Endothelial cell of umbilical vein (primary cell): ENCODE results near the gene FKRP. TPM values are rescaled to one million over a fixed set of nuclear protein-coding genes. Genes with fewer than 3 reads are reported as not detected.

Source experiments
- BruUV-seq: library from RNA; stranded (reverse); fragments of 400-500 nt; replicated peaks from 2 replicates; lab custom pipeline; 2021; lab: Mats Ljungman, UMichigan
- CTCF ChIA-PET: fragments of 300-600, 350-600 bp; sonication (Branson Sonifier 250); formaldehyde crosslinking; loops from one replicate; lab custom pipeline; 2021; ENCODE audit warnings: antibody characterized with exemption, inconsistent platforms; lab: Charles Lee
- POLR2A ChIA-PET: fragments of 300-600, 350-600 bp; sonication (Branson Sonifier 250); formaldehyde crosslinking; loops from one replicate; lab custom pipeline; 2021; ENCODE audit warnings: antibody characterized with exemption, inconsistent platforms; lab: Charles Lee
- DNase-seq: peaks from one replicate; pipeline ENCODE4 v3.0.0-alpha.2; 2011; ENCODE audit warnings: low read depth, low spot score
- FAIRE-seq: peaks from 2 replicates; lab custom pipeline; 2011; peaks lifted over from hg19 to GRCh38; lab: Jason Lieb, UNC
- H2AFZ ChIP-seq: 2 replicates; pipeline ENCODE4 v1.6.0; 2012; ENCODE audit warnings: low read depth, low read length, control low read depth, inconsistent platforms
- H3K27ac ChIP-seq: 2 replicates; pipeline ENCODE4 v1.5.1; 2011; ENCODE audit warnings: low read depth, mild to moderate bottlenecking, control low read depth, low read length, moderate library complexity; ENCODE audit not compliant: insufficient read depth
- H3K27me3 ChIP-seq, 2 experiments: 2 replicates each; pipeline versions ENCODE4 v1.6.0 to v1.6.1; 2011; ENCODE audit warnings: low read length in 2 of 2, mixed read lengths in 1 of 2; ENCODE audit not compliant: control insufficient read depth in 2 of 2, insufficient read depth in 2 of 2
- H3K36me3 ChIP-seq, 2 experiments: 2 replicates in 1 of 2; 3 replicates in 1 of 2; pipeline ENCODE4 v1.5.1; 2011; ENCODE audit warnings: low read length in 2 of 2, mild to moderate bottlenecking in 1 of 2, moderate library complexity in 1 of 2; ENCODE audit not compliant: control insufficient read depth in 2 of 2, insufficient read depth in 2 of 2; ENCODE audit errors: extremely low read depth in 1 of 2
- H3K4me1 ChIP-seq: 3 replicates; pipeline ENCODE4 v1.5.1; 2011; ENCODE audit warnings: mild to moderate bottlenecking, low read length; ENCODE audit not compliant: control insufficient read depth, insufficient read depth; ENCODE audit errors: extremely low read depth
- H3K4me2 ChIP-seq: 2 replicates; pipeline ENCODE4 v1.6.1; 2011; ENCODE audit warnings: low read length, control low read depth, mixed read lengths; ENCODE audit not compliant: insufficient read depth
- H3K4me3 ChIP-seq, 3 experiments: fragments of 200-600 bp in 1 of 3; sonication (generic), shearing (Covaris generic) in 1 of 3; replicated peaks in 1 of 3; 2 replicates each; pipeline ENCODE4 v1.5.1; 2011 to 2016; ENCODE audit warnings: control low read depth in 3 of 3, low read length in 3 of 3, mild to moderate bottlenecking in 2 of 3, inconsistent platforms in 1 of 3, low read depth in 1 of 3, moderate library complexity in 1 of 3; ENCODE audit not compliant: insufficient read depth in 1 of 3
- H3K79me2 ChIP-seq: 2 replicates; pipeline ENCODE4 v1.6.0; 2012; ENCODE audit warnings: low read length, inconsistent platforms; ENCODE audit not compliant: control insufficient read depth, insufficient read depth
- H3K9ac ChIP-seq: replicated peaks from 2 replicates; pipeline ENCODE3; 2011; ENCODE audit warnings: low read length, control low read depth; ENCODE audit not compliant: insufficient read depth; ENCODE audit errors: extremely low read depth
- H3K9me1 ChIP-seq: replicated peaks from 3 replicates; pipeline ENCODE4 v1.6.0; 2011; ENCODE audit warnings: mild to moderate bottlenecking, low read length; ENCODE audit not compliant: control insufficient read depth, insufficient read depth; ENCODE audit errors: extremely low read depth
- H3K9me3 ChIP-seq: replicated peaks from 2 replicates; pipeline ENCODE4 v1.5.1; 2012; ENCODE audit warnings: low read length, inconsistent platforms; ENCODE audit not compliant: control insufficient read depth, insufficient read depth
- H4K20me1 ChIP-seq: replicated peaks from 2 replicates; pipeline ENCODE3; 2011; ENCODE audit warnings: mild to moderate bottlenecking, low read length; ENCODE audit not compliant: control insufficient read depth, insufficient read depth; ENCODE audit errors: extremely low read depth
- CTCF ChIP-seq, 2 donors: IDR thresholded peaks; 1 replicate in 1 of 2; 2 replicates in 1 of 2; pipeline ENCODE4 v1.5.1; 2011; ENCODE audit warnings: low read length in 2 of 2, mild to moderate bottlenecking in 2 of 2, moderate library complexity in 2 of 2, control low read depth in 1 of 2, inconsistent platforms in 1 of 2, low read depth in 1 of 2; ENCODE audit not compliant: insufficient read depth in 1 of 2; ENCODE audit errors: extremely low read depth in 1 of 2
- EZH2 ChIP-seq: IDR thresholded peaks from 2 replicates; pipeline ENCODE4 v1.6.1; 2012; ENCODE audit warnings: borderline replicate concordance, low read depth, mild to moderate bottlenecking, moderate library complexity, low read length, inconsistent platforms; ENCODE audit not compliant: severe bottlenecking
- FOS ChIP-seq: IDR thresholded peaks from 2 replicates; pipeline ENCODE4 v1.6.1; 2011; ENCODE audit warnings: mild to moderate bottlenecking, low read length, moderate library complexity, borderline replicate concordance; ENCODE audit not compliant: insufficient read depth
- GATA2 ChIP-seq: IDR thresholded peaks from 2 replicates; pipeline ENCODE4 v1.7.0; 2011; ENCODE audit warnings: low read depth, mild to moderate bottlenecking, moderate library complexity, mixed read lengths, low read length; ENCODE audit not compliant: insufficient read length, insufficient read depth
- JUN ChIP-seq: IDR thresholded peaks from 2 replicates; pipeline ENCODE4 v1.6.1; 2011; ENCODE audit warnings: borderline replicate concordance, low read depth; ENCODE audit not compliant: insufficient read length, insufficient read depth
- MYC ChIP-seq: IDR thresholded peaks from one replicate; pipeline ENCODE4 v1.6.1; 2011; ENCODE audit warnings: mild to moderate bottlenecking, low read depth, low read length
- POLR2A ChIP-seq: IDR thresholded peaks from 2 replicates; pipeline ENCODE4 v1.6.1; 2012; ENCODE audit warnings: low read depth, mild to moderate bottlenecking, control low read depth, low read length
- POLR2AphosphoS5 ChIP-seq: IDR thresholded peaks from 2 replicates; pipeline ENCODE4 v1.6.1; 2012; ENCODE audit warnings: low read depth, mild to moderate bottlenecking, control low read depth, low read length, moderate library complexity; ENCODE audit not compliant: insufficient read depth
- dilution Hi-C: fragments of 300-500 bp; cut with MboI; formaldehyde crosslinking; loops from one replicate; pipeline ENCODE4 v1.15.0; 2019; ENCODE audit warnings: low sequenced_read_pairs; ENCODE audit not compliant: extremely low pct_ligation_motif_present
- intact Hi-C: fragments of 100-400 bp; cut with micrococcal nuclease; formaldehyde crosslinking; loops from one replicate; pipeline ENCODE4 v1.10.0; 2022
- polyA plus RNA-seq, 4 experiments: library from polyadenylated mRNA; depleted of rRNA in 3 of 4; stranded (reverse) in 3 of 4; unstranded in 1 of 4; fragments of >200 nt; gene quantifications; 2 replicates each; pipeline versions ENCODE4 v1.2.1 to v1.2.3, GENCODE V29; 2011 to 2012; ENCODE audit warnings: missing spikeins in 1 of 4
- total RNA-seq: library from RNA; stranded (reverse); gene quantifications from 2 replicates; pipeline ENCODE4 v1.2.3, GENCODE V29; 2021
- TF ChIP-seq, protein P1 (sequence below): IDR thresholded peaks from 2 replicates; pipeline ENCODE4 v1.6.1; 2011; ENCODE audit not compliant: insufficient read depth, insufficient read length

The FKRP gene
- total and polyA plus RNA-seq, 2 donors (not counting 3 experiments of a cell fraction or from before 2014, with no cell fraction given) = 31.5 to 32.8 TPM

DNA sequence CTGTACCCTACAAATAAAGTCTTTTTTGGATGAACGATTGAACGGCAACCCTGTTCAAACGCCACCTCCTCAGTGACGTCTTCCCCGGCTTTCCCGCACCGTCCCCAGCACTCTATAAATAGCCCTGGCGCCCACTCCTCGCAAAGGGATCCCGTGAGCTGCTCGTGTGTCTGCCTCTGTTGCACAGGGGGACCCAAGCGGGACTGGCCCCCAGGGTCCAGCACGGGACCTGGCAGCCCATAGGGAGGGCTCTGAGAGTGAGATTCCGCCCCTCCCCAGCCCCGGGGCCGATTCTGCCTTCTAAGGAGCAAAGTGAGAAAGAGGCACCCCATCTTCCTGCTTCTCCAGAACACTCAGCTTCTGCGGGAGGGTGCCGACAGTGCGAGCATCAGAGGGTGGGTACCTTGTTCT is 8.1 kb upstream of the FKRP start:
- dilution Hi-C loops (no loop called here), intact Hi-C loops (no loop called here)
- H3K9me1 ChIP-seq = no peaks in the 10 kb centered on the region
- no peak for TF ChIP-seq EZH2
- TF ChIP-seq, protein P1, sequence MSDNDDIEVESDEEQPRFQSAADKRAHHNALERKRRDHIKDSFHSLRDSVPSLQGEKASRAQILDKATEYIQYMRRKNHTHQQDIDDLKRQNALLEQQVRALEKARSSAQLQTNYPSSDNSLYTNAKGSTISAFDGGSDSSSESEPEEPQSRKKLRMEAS = no peak
- no peak for TF ChIP-seq MYC
- no peak for TF ChIP-seq POLR2AphosphoS5
- TF ChIP-seq FOS = no peak
- TF ChIP-seq JUN = no peak
- TF ChIP-seq CTCF (IDR thresholded peaks at IDR 0.05; ENCODE audit: extremely low read depth in 1 of 2, insufficient read depth in 1 of 2, low read depth in 1 of 2, low read length in 2 of 2) = no peak
- TF ChIP-seq GATA2 = no peak
- TF ChIP-seq POLR2A = no peak
- H3K79me2 ChIP-seq = peaks cover 69% of the 10 kb centered on the region
- no peak for FAIRE-seq
- no peak overlapping the region for H3K4me2 ChIP-seq
- BruUV-seq = no TSS peak
- peaks cover 0 to 27% of the 10 kb centered on the region in 2 experiments for H3K36me3 ChIP-seq
- no peaks in the 10 kb centered on the region for H3K27me3 ChIP-seq
- no peak for DNase-seq
- no peaks in the 10 kb centered on the region for H3K9me3 ChIP-seq
- peaks cover 11% of the 10 kb centered on the region for H3K4me1 ChIP-seq
- peaks cover 2% of the 10 kb centered on the region for H4K20me1 ChIP-seq
- no peak overlapping the region for H2AFZ ChIP-seq
- ChIA-PET POLR2A (no interaction called here), CTCF (interaction anchor here (0.8 to 0.9 kb wide), 2 partner anchors 9 to 11 kb away, joined by 3 to 6 read pairs; no protein-coding TSS in a partner anchor)
- no peak overlapping the region for H3K27ac ChIP-seq
- H3K9ac ChIP-seq = no peak overlapping the region
- no peak overlapping the region for H3K4me3 ChIP-seq
